T-cell (primary cell): ENCODE measurements around the gene MIEF2. TPM values are rescaled to one million over a fixed set of nuclear protein-coding genes. Genes with fewer than 3 reads are reported as not detected.

Experiments used
- ATAC-seq, 4 experiments: fragments of 200-7000 bp in 3 of 4; fragments of 150-1000 bp in 1 of 4; cut with Tn5 transposase; replicated peaks in 1 of 4; 1 replicate in 3 of 4; 2 replicates in 1 of 4; pipeline ENCODE4 v1.10.0; 2021; ENCODE audit warnings: moderate library complexity in 3 of 4, mild to moderate bottlenecking in 2 of 4, moderate number of reproducible peaks in 1 of 4
- CTCF ChIA-PET, 2 donors: fragments of 300-600 bp; sonication (Branson Sonifier 250); formaldehyde crosslinking; loops; one replicate each; lab custom pipeline; 2022; ENCODE audit warnings: antibody characterized with exemption in 2 of 2; lab: Charles Lee
- POLR2A ChIA-PET, 2 donors: fragments of 300-600 bp; sonication (Branson Sonifier 250); formaldehyde crosslinking; loops; one replicate each; lab custom pipeline; 2022; ENCODE audit warnings: antibody characterized with exemption in 2 of 2; lab: Charles Lee
- DNase-seq, 35 experiments: peaks; one replicate each; pipeline versions ENCODE4 v3.0.0 to v3.0.0-alpha.2; 2013 to 2023
- H3K27ac ChIP-seq: one replicate; pipeline ENCODE4 v1.5.1; 2013; ENCODE audit warnings: low read length
- H3K27me3 ChIP-seq, 2 experiments: replicated peaks in 1 of 2; 1 replicate in 1 of 2; 2 replicates in 1 of 2; pipeline versions ENCODE4 v1.6.1 to v1.7.0; 2013; ENCODE audit warnings: low read length in 1 of 2, mixed read lengths in 1 of 2; ENCODE audit not compliant: control insufficient read depth in 2 of 2, insufficient read depth in 2 of 2; ENCODE audit errors: extremely low read depth in 1 of 2
- H3K36me3 ChIP-seq, 2 donors: 1 replicate in 1 of 2; 2 replicates in 1 of 2; pipeline versions ENCODE4 v1.6.1 to v1.7.0; 2013; ENCODE audit warnings: low read length in 1 of 2; ENCODE audit not compliant: control insufficient read depth in 2 of 2, insufficient read depth in 1 of 2; ENCODE audit errors: extremely low read depth in 1 of 2
- H3K4me1 ChIP-seq, 2 experiments: 1 replicate in 1 of 2; 2 replicates in 1 of 2; pipeline versions ENCODE4 v1.6.1 to v1.7.0; 2013; ENCODE audit warnings: low read length in 2 of 2, mixed read lengths in 1 of 2; ENCODE audit not compliant: insufficient read depth in 2 of 2, control insufficient read depth in 1 of 2; ENCODE audit errors: extremely low read depth in 1 of 2
- H3K4me3 ChIP-seq, 2 donors: 1 replicate in 1 of 2; 2 replicates in 1 of 2; pipeline versions ENCODE4 v1.5.1 to v1.7.0; 2013; ENCODE audit warnings: mild to moderate bottlenecking in 2 of 2, low read length in 1 of 2, moderate library complexity in 1 of 2; ENCODE audit not compliant: control insufficient read depth in 1 of 2; ENCODE audit errors: extremely low read depth in 1 of 2
- H3K9me3 ChIP-seq: 2 replicates; pipeline ENCODE4 v1.7.0; 2013
- H3K27ac Mint-ChIP-seq, 2 donors: one replicate each; pipeline ENCODE4 v1.8.0; 2020 to 2021; ENCODE audit warnings: mild to moderate bottlenecking in 2 of 2, mixed read lengths in 2 of 2
- H3K27me3 Mint-ChIP-seq, 2 donors: one replicate each; pipeline ENCODE4 v1.8.0; 2021 to 2022; ENCODE audit warnings: mixed read lengths in 2 of 2
- H3K36me3 Mint-ChIP-seq: one replicate; pipeline ENCODE4 v1.8.0; 2021; ENCODE audit warnings: mixed read lengths
- H3K4me1 Mint-ChIP-seq, 3 donors: one replicate each; pipeline ENCODE4 v1.8.0; 2020 to 2022; ENCODE audit warnings: mixed read lengths in 3 of 3, mild to moderate bottlenecking in 1 of 3
- H3K4me3 Mint-ChIP-seq, 3 donors: one replicate each; pipeline ENCODE4 v1.8.0; 2020 to 2022; ENCODE audit warnings: mild to moderate bottlenecking in 3 of 3, mixed read lengths in 3 of 3, moderate library complexity in 3 of 3
- H3K9me3 Mint-ChIP-seq, 3 donors: one replicate each; pipeline ENCODE4 v1.8.0; 2020 to 2022; ENCODE audit warnings: mixed read lengths in 3 of 3
- WGBS: methylation state at CpG from one replicate; pipeline ENCODE4 v1.1.5; 2013; ENCODE audit warnings: missing lambda C conversion rate; ENCODE audit not compliant: insufficient coverage; 5-methylcytosine and 5-hydroxymethylcytosine counted together
- total RNA-seq, 35 experiments: library from RNA in 6 of 35; stranded (reverse) in 6 of 35; fragments of 120-200 nt in 1 of 35; gene quantifications; one replicate each; pipeline versions ENCODE4 v1.2.1 to v1.2.4 and lab custom pipeline; 2013 to 2026

The MIEF2 gene
- total RNA-seq, 5 donors from 2014 or later (not counting 1 experiment from before 2014, with no cell fraction given), result 10.0 to 19.7 (median 17.6) TPM

DNA sequence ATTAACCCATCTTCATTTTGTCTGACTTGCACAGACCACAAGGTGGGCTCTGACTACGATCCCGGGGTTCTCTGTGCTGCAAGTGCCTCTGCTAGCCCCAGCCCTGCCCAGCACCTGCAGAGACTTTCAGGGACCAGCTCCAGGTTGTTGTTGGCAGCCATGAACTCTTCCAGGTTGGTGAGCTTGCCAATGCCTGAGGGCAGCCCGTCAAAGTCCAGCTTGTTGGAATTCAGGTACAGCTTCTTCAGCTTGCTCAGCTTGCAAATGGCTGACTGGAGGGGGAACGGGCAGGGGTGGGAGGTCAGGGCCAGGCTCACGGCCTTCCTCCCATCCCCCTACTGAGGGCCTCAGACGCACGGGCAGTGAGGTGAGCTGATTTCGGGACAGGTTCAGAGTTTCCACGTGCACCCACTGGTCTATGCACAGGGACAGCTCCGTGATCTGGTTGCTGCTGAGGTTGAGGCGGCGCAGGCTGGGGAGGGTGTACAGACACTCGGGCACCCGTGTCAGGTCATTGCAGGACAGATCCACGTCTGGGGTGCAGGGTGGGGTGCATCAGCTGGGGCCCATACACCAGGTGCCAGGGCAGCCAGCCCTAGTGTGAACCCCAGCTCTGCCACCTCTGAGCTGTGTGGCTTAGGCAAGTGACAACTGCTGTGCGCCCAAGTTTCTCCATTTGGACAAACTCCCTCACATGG lies 7.1 kb upstream of the MIEF2 start:
- no peak overlapping the region for H3K4me3 Mint-ChIP-seq

DNA sequence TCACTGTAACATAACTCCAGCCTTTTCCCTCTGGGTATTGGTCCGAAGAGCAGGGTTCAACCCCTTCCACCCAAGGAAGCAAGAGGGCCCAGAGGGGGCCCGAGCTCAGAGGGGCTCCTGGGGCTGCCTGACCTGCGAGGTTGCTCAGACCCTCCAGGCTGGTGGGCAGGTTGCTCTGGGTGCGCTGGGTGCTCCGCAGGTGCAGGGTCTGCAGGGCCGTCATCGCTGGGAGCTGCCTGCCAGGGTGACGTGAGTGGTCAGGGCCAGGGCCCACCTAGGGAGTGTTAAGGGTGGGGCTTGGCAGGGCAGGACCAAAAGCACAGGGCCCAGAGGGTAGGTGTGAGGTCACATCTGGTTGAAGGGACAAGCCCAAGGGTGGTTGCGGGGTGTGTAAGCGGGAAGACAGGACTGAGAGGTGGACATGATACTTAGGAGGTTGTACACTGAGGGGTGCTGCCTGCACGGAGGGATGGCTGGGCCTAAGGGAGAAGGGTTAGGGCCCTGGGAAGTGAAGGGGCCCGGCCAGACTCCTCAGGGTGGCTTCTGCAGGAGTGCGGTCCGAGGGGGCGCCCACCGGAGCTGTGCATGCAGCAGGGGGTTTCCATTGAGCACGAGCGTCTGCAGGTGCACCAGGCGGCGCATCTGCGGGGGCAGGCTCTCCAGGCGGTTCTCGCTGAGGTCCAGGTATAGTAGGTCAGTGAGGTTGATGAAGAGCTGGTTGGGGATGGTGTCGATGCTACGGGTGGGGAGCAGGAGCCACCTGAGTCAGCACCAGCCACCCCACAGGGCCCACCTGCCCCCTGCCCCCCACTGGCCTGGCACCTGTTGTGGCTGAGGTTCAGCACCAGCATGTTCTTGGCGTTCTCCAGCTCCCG lies 6.3 kb upstream of the MIEF2 start:
- WGBS, result 96% methylated on average over 23 of the region's 27 CpGs
- no peaks in the 10 kb centered on the region for H3K27me3 Mint-ChIP-seq
- H3K27ac Mint-ChIP-seq, result no peak overlapping the region
- POLR2A ChIA-PET, result no interaction called here
- H3K4me3 Mint-ChIP-seq, result no peak overlapping the region
- peaks cover 8 to 32% of the 10 kb centered on the region in 2 experiments for H3K4me1 ChIP-seq
- no peak overlapping the region for H3K27ac ChIP-seq
- DNase-seq (no peak), ATAC-seq (no peak)
- no peak overlapping the region for H3K4me3 ChIP-seq
- peaks cover 22 to 66% of the 10 kb centered on the region in 2 donors for H3K36me3 ChIP-seq
- peaks cover 14 to 27% (median 23%) of the 10 kb centered on the region in 3 donors for H3K4me1 Mint-ChIP-seq
- H3K9me3 Mint-ChIP-seq, result no peaks in the 10 kb centered on the region
- H3K36me3 Mint-ChIP-seq, result peaks cover 28% of the 10 kb centered on the region
- H3K27me3 ChIP-seq, result no peaks in the 10 kb centered on the region
- H3K9me3 ChIP-seq, result no peaks in the 10 kb centered on the region
- CTCF ChIA-PET, result no interaction called here

More for the DNA sequence above, 7.1 kb upstream of the MIEF2 start:
- POLR2A ChIA-PET, result no interaction called here
- Mint-ChIP-seq H3K4me1 (peaks cover 18 to 23% (median 22%) of the 10 kb centered on the region in 3 donors), H3K9me3 (no peaks in the 10 kb centered on the region), H3K27ac (no peak overlapping the region), H3K27me3 (no peaks in the 10 kb centered on the region), H3K36me3 (peaks cover 31% of the 10 kb centered on the region)
- no peak overlapping the region for H3K4me3 ChIP-seq
- H3K36me3 ChIP-seq, result peaks cover 22 to 75% of the 10 kb centered on the region in 2 donors
- H3K9me3 ChIP-seq, result no peaks in the 10 kb centered on the region
- CTCF ChIA-PET, result no interaction called here
- no peaks in the 10 kb centered on the region for H3K27me3 ChIP-seq
- peaks cover 8 to 30% of the 10 kb centered on the region in 2 experiments for H3K4me1 ChIP-seq
- DNase-seq (no peak), ATAC-seq (no peak)
- 95% methylated on average over 14 of the region's 16 CpGs for whole genome bisulfite sequencing
- H3K27ac ChIP-seq, result no peak overlapping the region

DNA sequence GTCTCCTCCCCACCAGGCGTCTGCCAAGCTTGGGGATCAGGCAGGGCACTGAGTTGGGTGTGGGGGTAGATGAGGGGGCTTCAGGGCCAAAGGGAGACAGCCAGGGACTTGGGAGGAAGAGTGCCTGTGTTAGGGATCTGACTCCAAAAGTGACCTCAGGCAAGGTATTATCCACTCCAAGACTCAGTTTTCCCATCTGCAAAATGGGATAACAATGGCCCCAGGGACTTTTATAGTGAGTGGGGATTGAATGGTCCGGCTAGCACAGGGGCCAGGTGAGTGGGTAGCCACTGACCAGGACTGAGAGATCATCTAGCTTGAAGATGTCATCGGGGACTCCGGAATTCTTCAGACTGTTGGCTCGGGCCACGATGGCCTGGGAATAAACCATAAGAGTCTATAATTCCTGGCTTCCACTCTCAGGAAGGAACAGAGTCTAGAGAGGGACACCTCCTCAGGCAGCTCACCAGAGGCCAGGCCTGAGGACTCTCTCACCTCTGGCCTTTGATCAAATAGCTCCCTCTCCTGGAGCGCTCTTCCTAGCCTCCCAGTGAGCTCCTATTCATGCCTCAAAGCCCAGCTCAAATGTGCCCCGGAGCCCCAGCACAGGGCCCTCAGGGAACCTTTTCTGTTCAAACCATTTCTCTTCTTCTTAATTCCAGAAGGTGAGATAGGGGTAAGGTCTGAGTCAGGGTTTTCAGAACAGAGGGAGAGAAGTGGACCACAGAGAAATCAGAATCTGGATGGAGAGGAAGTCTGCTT lies 5.4 kb upstream of the MIEF2 start:
- H3K4me3 ChIP-seq, result no peak overlapping the region
- DNase-seq, result no peak
- peaks cover 22 to 62% of the 10 kb centered on the region in 2 donors for H3K36me3 ChIP-seq
- Mint-ChIP-seq H3K9me3 (no peaks in the 10 kb centered on the region), H3K36me3 (peaks cover 26% of the 10 kb centered on the region), H3K27me3 (no peaks in the 10 kb centered on the region), H3K4me3 (peak overlapping the region in 2 of 3 donors; percentile 21 to 98), H3K4me1 (peaks cover 19 to 33% (median 29%) of the 10 kb centered on the region in 3 donors), H3K27ac (no peak overlapping the region)
- ChIA-PET CTCF (no interaction called here), POLR2A (interaction anchor here in 1 of 2 donors (0.6 kb wide), 1 partner anchor 56 kb away, joined by 3 read pairs; no protein-coding TSS in a partner anchor)
- no peak overlapping the region for H3K27ac ChIP-seq
- H3K9me3 ChIP-seq, result no peaks in the 10 kb centered on the region
- peaks cover 12 to 40% of the 10 kb centered on the region in 2 experiments for H3K4me1 ChIP-seq
- 100% methylated on average over 2 of the region's 8 CpGs for WGBS
- no peaks in the 10 kb centered on the region for H3K27me3 ChIP-seq
- no peak for ATAC-seq

DNA sequence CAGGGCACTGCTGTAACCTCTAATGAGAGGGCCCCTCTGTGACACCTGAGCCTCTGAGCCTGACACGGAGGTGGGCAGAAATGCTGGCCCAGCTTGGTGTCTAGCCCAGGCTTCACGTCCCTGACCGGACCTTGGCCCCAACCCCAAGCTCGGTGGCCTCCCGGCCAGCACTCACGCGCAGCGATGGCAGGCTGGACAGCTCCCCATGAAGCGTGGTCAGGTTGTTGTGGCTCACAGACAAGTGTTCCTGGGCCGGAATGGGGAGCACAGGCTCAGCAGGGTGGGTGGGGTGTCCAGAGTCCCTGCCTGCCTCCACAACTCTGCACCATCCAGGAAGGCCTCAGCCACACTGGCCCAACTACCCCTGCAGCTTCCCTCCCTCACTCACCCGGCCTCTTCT lies 4.1 kb upstream of the MIEF2 start:
- peak overlapping the region; percentile 59 to 98 (median 95) for H3K4me3 Mint-ChIP-seq
- WGBS, result 98% methylated on average over 9 of the region's 11 CpGs
- no peaks in the 10 kb centered on the region for H3K27me3 ChIP-seq
- H3K4me1 ChIP-seq, result peaks cover 14 to 49% of the 10 kb centered on the region in 2 experiments
- H3K36me3 Mint-ChIP-seq, result peaks cover 18% of the 10 kb centered on the region
- DNase-seq, result no peak
- no peak for ATAC-seq
- H3K27me3 Mint-ChIP-seq, result no peaks in the 10 kb centered on the region
- ChIA-PET POLR2A (interaction anchor here in 1 of 2 donors (0.6 kb wide), 1 partner anchor 178 kb away, joined by 3 read pairs; no protein-coding TSS in a partner anchor), CTCF (no interaction called here)
- H3K4me3 ChIP-seq, result no peak overlapping the region
- peaks cover 22 to 40% (median 34%) of the 10 kb centered on the region in 3 donors for H3K4me1 Mint-ChIP-seq
- H3K9me3 Mint-ChIP-seq, result no peaks in the 10 kb centered on the region
- no peak overlapping the region for H3K27ac ChIP-seq
- H3K27ac Mint-ChIP-seq, result peak overlapping the region in 1 of 2 donors; percentile 58
- H3K36me3 ChIP-seq, result peaks cover 18 to 50% of the 10 kb centered on the region in 2 donors
- no peaks in the 10 kb centered on the region for H3K9me3 ChIP-seq

DNA sequence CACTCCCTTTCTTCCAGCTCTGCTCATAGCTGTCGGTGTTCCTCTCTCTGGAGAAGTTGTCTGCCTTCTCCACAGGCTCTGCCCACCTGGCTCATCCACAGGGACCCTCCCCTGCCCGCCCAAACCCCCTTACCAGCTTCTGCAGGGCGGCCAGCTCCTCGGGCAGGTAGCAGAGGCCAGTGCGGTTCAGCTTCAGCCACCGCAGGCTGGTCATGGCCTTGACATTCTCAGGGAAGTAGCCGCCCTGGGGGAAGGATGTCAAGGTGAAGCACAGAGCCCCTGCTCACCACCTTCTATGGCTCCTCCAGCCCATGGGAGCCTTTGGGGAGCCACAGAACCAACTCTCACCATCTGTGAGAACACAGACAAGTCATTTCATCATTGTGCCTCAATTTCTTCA lies 3.7 kb upstream of the MIEF2 start:
- Mint-ChIP-seq H3K9me3 (no peaks in the 10 kb centered on the region), H3K27me3 (no peaks in the 10 kb centered on the region), H3K4me3 (peak overlapping the region; percentile 95 to 98 (median 98)), H3K27ac (peak overlapping the region; percentile 55 to 75), H3K36me3 (peaks cover 15% of the 10 kb centered on the region), H3K4me1 (peaks cover 26 to 44% (median 39%) of the 10 kb centered on the region in 3 donors)
- Histone ChIP-seq H3K9me3 (no peaks in the 10 kb centered on the region), H3K4me3 (peak overlapping the region in 1 of 2 donors; percentile 80), H3K27me3 (no peaks in the 10 kb centered on the region), H3K27ac (peak overlapping the region; percentile 27), H3K36me3 (peaks cover 18 to 45% of the 10 kb centered on the region in 2 donors), H3K4me1 (peaks cover 17 to 53% of the 10 kb centered on the region in 2 experiments)
- ChIA-PET POLR2A (no interaction called here), CTCF (no interaction called here)
- ATAC-seq, result no peak
- no peak for DNase-seq
- WGBS, result 90% methylated on average over 7 of the region's 7 CpGs
